ENCODE measurements around the gene ELFN2. TPM values are rescaled to one million over a fixed set of nuclear protein-coding genes. Genes with fewer than 3 reads are reported as not detected.

The ELFN2 gene
- total RNA-seq, 2 donors from 2014 or later = not detected

DNA sequence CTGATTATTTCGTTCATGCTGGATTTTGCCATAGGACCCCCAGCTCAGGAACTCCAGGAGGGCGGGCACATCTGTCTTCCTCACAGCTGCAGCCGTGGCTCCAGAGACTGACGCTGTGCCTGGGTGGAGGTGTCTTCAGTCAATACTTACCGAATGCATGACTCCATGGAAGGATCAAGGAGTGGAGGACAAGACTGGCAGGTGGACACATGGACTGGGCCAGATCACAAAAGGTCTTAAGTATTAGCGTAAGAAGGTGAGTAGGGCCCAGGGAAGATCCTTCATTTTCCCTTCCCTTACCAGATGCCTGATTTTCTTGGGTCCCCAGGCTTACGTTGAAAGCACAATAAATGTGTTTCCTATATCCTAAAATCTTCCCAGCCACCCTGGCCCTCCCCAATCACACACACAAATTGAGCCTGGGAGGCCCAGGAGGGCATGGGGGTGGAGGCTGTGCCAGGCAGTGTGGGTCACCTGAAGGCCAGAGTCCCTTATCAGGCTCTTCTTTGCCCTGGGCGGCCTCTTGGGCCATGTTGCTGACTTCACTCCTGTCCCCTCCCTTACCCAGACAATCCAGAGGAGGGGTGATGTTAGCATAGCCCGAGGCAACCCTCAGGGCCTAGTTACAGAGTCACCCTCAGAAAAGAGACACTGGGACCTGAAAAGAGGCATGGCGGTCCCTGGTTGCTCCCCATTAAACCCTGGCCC lies 88.6 kb downstream of the ELFN2 start:
- TF ChIP-seq CTCF (IDR thresholded peaks at IDR 0.05) = no peak
- H3K4me3 ChIP-seq = no peak overlapping the region
- peaks cover 12% of the 10 kb centered on the region for H3K27me3 ChIP-seq (replicated peaks; ENCODE audit: insufficient read depth)
- no peaks in the 10 kb centered on the region for H3K9me3 ChIP-seq
- H3K36me3 ChIP-seq = no peaks in the 10 kb centered on the region
- DNase-seq (ENCODE audit: low spot score) = no peak
- ATAC-seq (ENCODE audit: insufficient number of reproducible peaks, low FRiP score, low read depth) = no peak
- no peaks in the 10 kb centered on the region for H3K4me1 ChIP-seq (ENCODE audit: control insufficient read depth in 1 of 2, low read depth in 2 of 2)
- H3K27ac ChIP-seq = no peak overlapping the region

DNA sequence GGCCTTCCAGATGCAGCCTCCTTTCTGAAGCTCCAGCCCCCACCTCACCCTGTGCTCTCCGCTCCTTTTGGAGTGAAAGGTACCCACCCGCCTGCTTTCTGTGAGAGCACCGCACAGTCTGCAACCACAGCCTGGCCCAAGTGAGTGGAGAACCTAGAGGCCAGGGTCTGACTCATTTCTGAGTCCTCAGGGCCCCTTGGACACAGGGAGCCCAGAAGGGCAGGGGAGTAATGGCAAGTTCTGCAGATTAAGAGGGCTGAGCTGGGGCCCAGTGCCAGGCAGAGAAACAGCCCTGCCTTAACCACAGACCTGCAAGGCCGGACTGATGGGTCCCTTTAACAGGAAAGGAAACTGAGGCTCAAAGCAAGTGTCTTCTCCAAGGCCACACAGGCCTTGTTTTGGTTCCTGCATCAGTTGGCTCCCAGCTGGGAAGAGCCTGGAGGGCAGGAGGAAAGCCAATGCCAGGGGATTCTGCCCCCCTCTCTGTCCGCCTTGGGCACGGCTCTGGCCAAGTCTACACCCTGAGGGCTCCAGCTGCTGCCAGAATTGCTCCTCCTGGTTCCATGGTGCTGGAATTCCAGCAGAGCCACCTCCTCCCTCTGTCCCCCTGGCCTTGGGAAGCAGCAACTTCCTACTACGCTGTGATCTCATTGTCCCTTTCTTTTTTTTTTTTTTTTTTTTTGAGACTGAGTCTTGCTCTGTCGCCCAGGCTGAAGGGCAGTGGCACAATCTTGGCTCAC lies 89.9 kb downstream of the ELFN2 start:
- Histone ChIP-seq H3K9me3 (no peaks in the 10 kb centered on the region), H3K4me1 (ENCODE audit: control insufficient read depth in 1 of 2, low read depth in 2 of 2) (no peaks in the 10 kb centered on the region), H3K27ac (no peak overlapping the region), H3K27me3 (replicated peaks; ENCODE audit: insufficient read depth) (peaks cover 17% of the 10 kb centered on the region), H3K4me3 (no peak overlapping the region), H3K36me3 (no peaks in the 10 kb centered on the region)
- no peak for DNase-seq (ENCODE audit: low spot score)
- no peak for TF ChIP-seq CTCF (IDR thresholded peaks at IDR 0.05)
- no peak for ATAC-seq (ENCODE audit: insufficient number of reproducible peaks, low FRiP score, low read depth)

GRCh38 chr22:37336579-37336978 lies 90.7 kb downstream of the ELFN2 start:
- H3K27ac ChIP-seq = no peak overlapping the region
- H3K36me3 ChIP-seq = no peaks in the 10 kb centered on the region
- ATAC-seq (ENCODE audit: insufficient number of reproducible peaks, low FRiP score, low read depth) (no peak), DNase-seq (ENCODE audit: low spot score) (no peak)
- H3K4me3 ChIP-seq = no peak overlapping the region
- H3K27me3 ChIP-seq (replicated peaks; ENCODE audit: insufficient read depth) = peaks cover 17% of the 10 kb centered on the region
- H3K9me3 ChIP-seq = no peaks in the 10 kb centered on the region
- H3K4me1 ChIP-seq (ENCODE audit: control insufficient read depth in 1 of 2, low read depth in 2 of 2) = no peaks in the 10 kb centered on the region
- no peak for TF ChIP-seq CTCF (IDR thresholded peaks at IDR 0.05)

- Histone ChIP-seq H3K9me3 (no peaks in the 10 kb centered on the region), H3K27ac (no peak overlapping the region), H3K4me1 (ENCODE audit: control insufficient read depth in 1 of 2, low read depth in 2 of 2) (no peaks in the 10 kb centered on the region), H3K27me3 (replicated peaks; ENCODE audit: insufficient read depth) (peaks cover 17% of the 10 kb centered on the region), H3K36me3 (no peaks in the 10 kb centered on the region), H3K4me3 (no peak overlapping the region)
- no peak for TF ChIP-seq CTCF (IDR thresholded peaks at IDR 0.05)
- ATAC-seq (ENCODE audit: insufficient number of reproducible peaks, low FRiP score, low read depth) = no peak
- no peak for DNase-seq (ENCODE audit: low spot score)
Measured at GRCh38 chr22:37335806-37336199, 91.5 kb downstream of the ELFN2 start.

DNA sequence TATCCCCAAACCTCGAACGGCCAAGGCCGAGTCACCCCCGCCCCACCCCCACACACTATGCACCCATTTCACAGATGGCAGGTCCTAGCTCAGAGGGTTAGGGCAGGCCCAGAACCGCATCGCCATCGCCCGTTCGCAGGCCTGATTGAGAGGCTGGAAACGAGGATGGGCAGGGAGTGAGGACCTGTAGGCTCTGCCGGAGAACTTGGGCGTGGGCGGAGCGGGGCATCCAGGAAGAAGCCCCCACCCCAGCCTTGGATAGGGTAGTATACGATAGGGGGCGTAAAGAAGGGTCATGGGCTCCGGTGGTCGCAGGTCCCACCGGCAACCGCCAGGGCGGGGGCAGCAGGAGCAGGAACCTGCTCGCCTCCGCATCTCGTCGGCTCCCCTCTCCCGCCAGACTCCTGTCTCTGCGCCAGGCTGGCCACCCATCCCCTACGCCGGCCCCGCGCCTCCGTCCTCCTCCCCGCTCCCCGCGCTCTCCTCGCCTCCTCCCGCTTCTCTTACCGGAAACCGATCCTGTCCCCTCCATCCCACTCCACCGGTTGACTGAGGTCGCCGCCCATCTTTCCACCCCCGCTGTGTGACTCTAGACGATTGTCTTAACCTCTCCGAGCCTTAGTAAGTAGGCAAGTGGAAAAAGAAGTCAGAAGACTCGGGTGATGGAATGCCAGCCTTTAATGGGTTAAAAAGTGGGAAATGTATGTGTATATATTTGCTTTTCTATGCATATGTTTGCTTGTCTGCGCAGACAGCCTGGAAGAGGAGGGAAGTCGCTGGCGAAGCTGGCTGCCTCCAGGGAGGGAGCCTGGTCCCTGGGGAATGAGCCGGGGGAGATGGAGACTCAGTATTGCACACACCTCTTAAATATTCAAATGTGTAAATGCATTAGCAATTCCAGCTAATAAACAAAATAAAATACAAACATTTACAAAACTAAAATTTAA lies 92.1 kb downstream of the ELFN2 start:
- Histone ChIP-seq H3K27me3 (replicated peaks; ENCODE audit: insufficient read depth) (peaks cover 17% of the 10 kb centered on the region), H3K4me1 (ENCODE audit: control insufficient read depth in 1 of 2, low read depth in 2 of 2) (no peaks in the 10 kb centered on the region), H3K36me3 (no peaks in the 10 kb centered on the region), H3K27ac (no peak overlapping the region), H3K4me3 (no peak overlapping the region), H3K9me3 (no peaks in the 10 kb centered on the region)
- no peak for DNase-seq (ENCODE audit: low spot score)
- TF ChIP-seq CTCF (IDR thresholded peaks at IDR 0.05) = no peak
- no peak for ATAC-seq (ENCODE audit: insufficient number of reproducible peaks, low FRiP score, low read depth)

All from thoracic aorta (tissue), 2 donors.